ENCODE data around the gene RASA3. TPM values are rescaled to one million over a fixed set of nuclear protein-coding genes. Genes with fewer than 3 reads are reported as not detected.

The RASA3 gene
- total and polyA plus RNA-seq, 2 of the 8 experiments (the other 6 are each of a cell fraction or from before 2014, with no cell fraction given): 7.5 to 21.9 TPM

- ChIA-PET POLR2A (ENCODE audit: partially characterized antibody) (no interaction called here), CTCF (ENCODE audit: partially characterized antibody) (interaction anchor here (1.1 kb wide), 1 partner anchor 12 kb away, joined by 4 read pairs; no protein-coding TSS in a partner anchor)
- Histone ChIP-seq H2BK12ac (ENCODE audit: low read depth, low read length) (no peak overlapping the region), H4K20me1 (replicated peaks in 1 of 2; ENCODE audit: control insufficient read depth in 1 of 2, insufficient read depth in 2 of 2, low read length in 2 of 2) (peaks cover 0 to 6% of the 10 kb centered on the region in 2 experiments), H3K27ac (ENCODE audit: low read depth, low read length) (no peak overlapping the region), H3K56ac (replicated peaks; ENCODE audit: insufficient read length, low read depth, low read length) (peak overlapping the region; percentile 36), H2BK20ac (ENCODE audit: low read length) (no peak overlapping the region), H3K9ac (replicated peaks in 1 of 4; ENCODE audit: extremely low read depth in 1 of 4, low read depth in 3 of 4, low read length in 3 of 4) (no peak overlapping the region), H3K79me1 (ENCODE audit: low read depth, low read length) (peaks cover 6% of the 10 kb centered on the region; the same call in 1 of the 2 replicates), H2BK5ac (ENCODE audit: low read depth, low read length) (0 out of 2 replicates have a peak overlapping the region, but pooled peaks have one; percentile 60), H3K9me3 (ENCODE audit: insufficient read depth in 2 of 2, low read depth in 1 of 2, low read length in 1 of 2) (no peaks in the 10 kb centered on the region), H3K4me1 (replicated peaks in 1 of 4; ENCODE audit: control insufficient read depth in 3 of 4, insufficient read depth in 4 of 4, low read length in 3 of 4) (peaks cover 0 to 7% (median 3%) of the 10 kb centered on the region in 4 experiments; a peak in 4 of 7 replicates), H3K23ac (ENCODE audit: insufficient read length) (no peak overlapping the region), H3K36me3 (ENCODE audit: control insufficient read depth in 2 of 4, insufficient read depth in 4 of 4, low read length in 3 of 4) (no peaks in the 10 kb centered on the region), H2BK15ac (ENCODE audit: low read length) (no peak overlapping the region), H3K14ac (ENCODE audit: insufficient read length) (no peak overlapping the region), H4K8ac (ENCODE audit: extremely low read depth, insufficient read depth, low read length) (no peak overlapping the region; the same call in 1 of the 2 replicates), H4K91ac (replicated peaks; ENCODE audit: insufficient read length, low read length) (no peak overlapping the region), H3K4me2 (ENCODE audit: insufficient read depth in 1 of 2, low read depth in 2 of 2, low read length in 2 of 2) (no peak overlapping the region), H3K4ac (replicated peaks; ENCODE audit: insufficient read length, low read depth, low read length) (no peak overlapping the region), H3K27me3 (replicated peaks in 1 of 4; ENCODE audit: control insufficient read depth in 3 of 4, extremely low read depth in 1 of 4, insufficient read depth in 3 of 4, low read length in 3 of 4) (no peaks in the 10 kb centered on the region), H3K23me2 (ENCODE audit: low read depth, low read length) (no peaks in the 10 kb centered on the region), H2AK5ac (ENCODE audit: low read depth, low read length) (peak overlapping the region; percentile 48; the same call in 1 of the 2 replicates), H3K18ac (ENCODE audit: extremely low read depth, low read length) (no peak overlapping the region), H4K5ac (ENCODE audit: insufficient read length, low read depth, low read length) (no peak overlapping the region), H2AFZ (ENCODE audit: low read length) (no peak overlapping the region), H3K79me2 (ENCODE audit: control insufficient read depth in 1 of 2, insufficient read depth in 2 of 2, low read length in 2 of 2) (no peaks in the 10 kb centered on the region; a peak in 1 of 4 replicates), H2BK120ac (replicated peaks; ENCODE audit: low read depth, low read length) (no peak overlapping the region), H3K4me3 (ENCODE audit: extremely low read depth in 1 of 4, insufficient read depth in 2 of 4, low read depth in 3 of 4, low read length in 4 of 4) (no peak overlapping the region)
- DNase-seq (ENCODE audit: low read depth in 1 of 2, low spot score in 2 of 2) (no peak), FAIRE-seq (no peak)
- WGBS, 2 experiments (ENCODE audit: extremely low coverage in 1 of 2, insufficient coverage in 1 of 2, insufficient read length in 1 of 2, insufficient replicate concordance in 2 of 2, low coverage in 1 of 2, low lambda C conversion rate in 2 of 2, missing lambda C conversion rate in 1 of 2): 90% methylated on average over 36 of the region's 38 CpGs; no CpG with 5 or more reads in 1 of the 2 experiments
- TF ChIP-seq EP300 (IDR thresholded peaks at IDR 0.05; ENCODE audit: borderline replicate concordance in 1 of 2, low read depth in 2 of 2, low read length in 2 of 2) (no peak), TBP (IDR thresholded peaks at IDR 0.05; ENCODE audit: low read depth, low read length) (no peak), HDAC6 (IDR thresholded peaks at IDR 0.05; ENCODE audit: low read depth, low read length) (no peak), USF2 (IDR thresholded peaks at IDR 0.05; ENCODE audit: low read length) (no peak), TAF1 (IDR thresholded peaks at IDR 0.05; ENCODE audit: low read depth, low read length) (no peak), SP1 (IDR thresholded peaks at IDR 0.05; ENCODE audit: low read depth, low read length) (no peak), CHD1 (IDR thresholded peaks at IDR 0.05; ENCODE audit: low read depth, low read length) (no peak), TAF7 (optimal IDR thresholded peaks at IDR 0.05; ENCODE audit: borderline replicate concordance, low read depth, low read length) (no peak), SUZ12 (IDR thresholded peaks at IDR 0.05; ENCODE audit: low read length) (no peak), CHD2 (IDR thresholded peaks at IDR 0.05; ENCODE audit: low read length) (no peak), JUN (IDR thresholded peaks at IDR 0.05; ENCODE audit: low read depth, low read length) (no peak)
Measured at GRCh38 chr13:114042066-114042815, 90.2 kb downstream of the RASA3 start.
